ENCODE results near the gene MYO9A. TPM values are rescaled to one million over a fixed set of nuclear protein-coding genes. Genes with fewer than 3 reads are reported as not detected.

Gene MYO9A
- total and polyA plus RNA-seq, 11 donors: 3.2 to 33.9 (median 29.9) TPM

DNA sequence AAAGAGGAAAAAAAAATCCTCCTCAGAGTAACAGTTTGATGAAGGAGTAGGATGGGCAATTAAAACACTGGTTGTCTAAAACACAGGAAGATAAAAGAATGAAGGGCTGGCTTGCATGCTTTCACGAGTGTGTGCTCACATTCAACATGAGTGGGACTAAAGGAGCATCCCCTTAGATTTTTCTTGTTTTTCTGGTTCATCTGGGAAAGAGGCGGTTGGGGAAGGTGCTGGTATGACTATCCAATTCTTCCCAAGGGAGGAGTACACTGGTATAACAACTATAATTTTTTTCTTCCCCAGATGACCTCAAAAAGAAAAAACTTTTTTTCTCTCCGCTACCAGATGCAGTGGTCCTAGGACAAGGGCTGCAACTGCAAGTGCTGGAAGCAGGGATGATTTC lies 143.7 kb downstream of the MYO9A start:
- WGBS, 4 donors: 94 to 97% (median 96%) methylated on average over 3 of the region's 3 CpGs
- intact Hi-C loops (cut with DNase I): no loop called here
- ATAC-seq (no peak), DNase-seq (no peak)
- peaks cover 0 to 53% (median 21%) of the 10 kb centered on the region in 9 donors for H3K36me3 ChIP-seq
- H3K9me3 ChIP-seq: no peaks in the 10 kb centered on the region
- H3K27me3 ChIP-seq: no peaks in the 10 kb centered on the region
- H3K4me1 ChIP-seq: peaks cover 0 to 8% (median 0%) of the 10 kb centered on the region in 12 donors
- TF ChIP-seq POLR2A (IDR thresholded peaks at IDR 0.05): no peak
- TF ChIP-seq, protein P1, sequence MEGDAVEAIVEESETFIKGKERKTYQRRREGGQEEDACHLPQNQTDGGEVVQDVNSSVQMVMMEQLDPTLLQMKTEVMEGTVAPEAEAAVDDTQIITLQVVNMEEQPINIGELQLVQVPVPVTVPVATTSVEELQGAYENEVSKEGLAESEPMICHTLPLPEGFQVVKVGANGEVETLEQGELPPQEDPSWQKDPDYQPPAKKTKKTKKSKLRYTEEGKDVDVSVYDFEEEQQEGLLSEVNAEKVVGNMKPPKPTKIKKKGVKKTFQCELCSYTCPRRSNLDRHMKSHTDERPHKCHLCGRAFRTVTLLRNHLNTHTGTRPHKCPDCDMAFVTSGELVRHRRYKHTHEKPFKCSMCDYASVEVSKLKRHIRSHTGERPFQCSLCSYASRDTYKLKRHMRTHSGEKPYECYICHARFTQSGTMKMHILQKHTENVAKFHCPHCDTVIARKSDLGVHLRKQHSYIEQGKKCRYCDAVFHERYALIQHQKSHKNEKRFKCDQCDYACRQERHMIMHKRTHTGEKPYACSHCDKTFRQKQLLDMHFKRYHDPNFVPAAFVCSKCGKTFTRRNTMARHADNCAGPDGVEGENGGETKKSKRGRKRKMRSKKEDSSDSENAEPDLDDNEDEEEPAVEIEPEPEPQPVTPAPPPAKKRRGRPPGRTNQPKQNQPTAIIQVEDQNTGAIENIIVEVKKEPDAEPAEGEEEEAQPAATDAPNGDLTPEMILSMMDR (IDR thresholded peaks at IDR 0.05): no peak
- no peak overlapping the region for H3K27ac ChIP-seq
- H3K4me3 ChIP-seq: no peak overlapping the region

DNA sequence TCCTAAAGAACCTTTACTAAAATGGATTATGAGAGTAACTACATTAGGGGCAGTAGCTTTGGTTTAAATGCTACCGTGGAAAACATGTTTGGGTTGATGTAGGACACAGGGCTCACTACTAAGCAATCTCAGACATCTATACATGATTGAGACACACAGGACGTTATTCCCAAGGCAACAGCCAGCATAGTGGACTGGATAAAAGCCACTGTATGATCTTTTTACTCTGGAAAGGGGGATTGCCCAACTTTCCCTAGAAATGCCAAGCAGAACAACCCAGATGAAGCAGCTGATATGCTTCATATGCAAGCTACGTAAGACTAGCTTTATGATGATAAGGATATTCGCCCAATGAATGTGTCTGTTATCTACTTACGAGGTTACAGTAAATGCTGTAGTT lies 144.6 kb downstream of the MYO9A start:
- WGBS, 4 donors: 97 to 98% (median 97%) methylated on average over 5 of the region's 5 CpGs
- H3K9me3 ChIP-seq: no peaks in the 10 kb centered on the region
- no peaks in the 10 kb centered on the region for H3K27me3 ChIP-seq
- H3K27ac ChIP-seq: no peak overlapping the region
- peaks cover 0 to 50% (median 21%) of the 10 kb centered on the region in 9 donors for H3K36me3 ChIP-seq
- no peak for TF ChIP-seq POLR2A (IDR thresholded peaks at IDR 0.05)
- TF ChIP-seq, protein P1 (IDR thresholded peaks at IDR 0.05): no peak
- no peak overlapping the region for H3K4me3 ChIP-seq
- no peak for ATAC-seq
- intact Hi-C loops (cut with DNase I): no loop called here
- peaks cover 0 to 8% (median 0%) of the 10 kb centered on the region in 12 donors for H3K4me1 ChIP-seq
- no peak for DNase-seq

- no peak for TF ChIP-seq POLR2A (IDR thresholded peaks at IDR 0.05)
- TF ChIP-seq, protein P1 (IDR thresholded peaks at IDR 0.05): no peak
- intact Hi-C loops (cut with DNase I): no loop called here
- ATAC-seq: no peak
- Histone ChIP-seq H3K4me1 (peaks cover 0 to 8% (median 0%) of the 10 kb centered on the region in 12 donors), H3K9me3 (no peaks in the 10 kb centered on the region), H3K27ac (no peak overlapping the region), H3K36me3 (peaks cover 0 to 47% (median 12%) of the 10 kb centered on the region in 9 donors), H3K4me3 (no peak overlapping the region), H3K27me3 (no peaks in the 10 kb centered on the region)
- 92 to 99% (median 95%) methylated on average over 2 of the region's 2 CpGs for WGBS, 4 donors
- no peak for DNase-seq
Observed at GRCh38 chr15:71971905-71972304, 146.0 kb downstream of the MYO9A start.

DNA sequence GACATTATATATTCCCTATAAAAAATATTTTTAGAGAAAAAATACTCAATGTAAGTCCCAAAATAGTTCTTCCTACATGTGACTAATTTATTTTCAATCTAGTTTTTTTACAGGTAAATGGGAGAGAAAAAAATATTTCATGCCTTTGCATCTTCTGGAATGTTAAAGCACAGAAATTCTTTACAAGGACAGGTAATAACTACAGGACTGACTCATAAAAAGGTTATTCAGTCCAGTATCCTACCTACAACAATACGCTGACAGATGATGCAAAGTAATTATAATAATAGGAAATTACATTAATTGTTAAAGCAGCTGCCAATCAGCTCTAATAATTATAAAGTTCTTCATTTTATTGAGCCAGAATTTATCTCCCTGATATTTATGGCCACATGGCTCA lies 147.5 kb downstream of the MYO9A start:
- intact Hi-C loops (cut with DNase I): no loop called here
- Histone ChIP-seq H3K27me3 (no peaks in the 10 kb centered on the region), H3K9me3 (no peaks in the 10 kb centered on the region), H3K36me3 (peaks cover 0 to 33% (median 8%) of the 10 kb centered on the region in 9 donors), H3K4me1 (peaks cover 0 to 8% (median 0%) of the 10 kb centered on the region in 12 donors), H3K27ac (no peak overlapping the region), H3K4me3 (no peak overlapping the region)
- no peak for ATAC-seq
- no peak for TF ChIP-seq POLR2A (IDR thresholded peaks at IDR 0.05)
- TF ChIP-seq, protein P1 (IDR thresholded peaks at IDR 0.05): no peak
- 97 to 100% (median 98%) methylated on average over 1 of the region's 1 CpG for WGBS, 4 donors
- DNase-seq: no peak

Measured in heart left ventricle (tissue), 16 donors.